Brain microvascular endothelial cell (primary cell): ENCODE results near the gene CGB1.
"Not testable (repeated sequence)": the region's sequence is repeated elsewhere in the genome, so short reads cannot be mapped to it uniquely, and the experiment has no call there.

Source experiments
- DNase-seq: peaks from one replicate; pipeline ENCODE4 v3.0.0-alpha.2; 2020
- H3K27ac ChIP-seq: fragments of 250-450 bp; sonication (Bioruptor Pico); 2 replicates; pipeline ENCODE4 v1.5.1; 2020; ENCODE audit warnings: mild to moderate bottlenecking, moderate library complexity
- H3K27me3 ChIP-seq: fragments of 250-450 bp; sonication (Bioruptor Pico); replicated peaks from 2 replicates; pipeline ENCODE4 v1.5.1; 2020; ENCODE audit warnings: mild to moderate bottlenecking
- H3K36me3 ChIP-seq: fragments of 250-450 bp; sonication (Bioruptor Pico); replicated peaks from 2 replicates; pipeline ENCODE4 v1.5.1; 2020; ENCODE audit warnings: mild to moderate bottlenecking
- H3K4me3 ChIP-seq: 2 replicates; pipeline ENCODE4 v1.5.1; 2011; ENCODE audit warnings: low read depth, mild to moderate bottlenecking, control low read depth, low read length, moderate library complexity
- in situ Hi-C: cut with HindIII; loops from 2 replicates; pipeline ENCODE4 v1.10.0; 2017; ENCODE audit warnings: low sequenced_read_pairs, low pct_ligation_motif_present
- TF ChIP-seq, protein P1 (sequence below): IDR thresholded peaks from 2 replicates; pipeline ENCODE4 v1.5.1; 2011; ENCODE audit warnings: low read depth, mild to moderate bottlenecking, moderate library complexity, low read length, control low read depth, inconsistent platforms; ENCODE audit errors: missing control alignments

CGB1 gene

DNA sequence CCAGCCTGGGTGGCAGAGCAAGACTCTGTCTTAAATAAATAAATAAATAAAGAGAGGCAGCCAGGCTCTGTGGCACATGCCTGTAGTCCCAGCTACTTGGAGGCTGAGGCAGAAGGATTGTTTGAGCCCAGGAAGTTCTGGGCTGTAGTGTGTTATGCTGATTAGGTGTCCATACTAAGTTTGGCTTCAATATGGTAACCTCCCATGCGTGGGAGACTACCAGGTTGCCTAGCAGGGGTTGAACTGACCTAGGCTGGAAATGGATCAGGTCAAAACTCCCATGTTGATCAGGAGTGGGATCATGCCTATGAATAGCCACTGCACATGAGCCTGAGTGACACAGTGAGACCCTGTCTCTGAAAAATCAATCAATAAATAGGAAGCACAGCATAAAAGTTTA lies 44.6 kb upstream of the CGB1 start:
- peaks cover under 1% of the 10 kb centered on the region for H3K36me3 ChIP-seq
- TF ChIP-seq, protein P1, sequence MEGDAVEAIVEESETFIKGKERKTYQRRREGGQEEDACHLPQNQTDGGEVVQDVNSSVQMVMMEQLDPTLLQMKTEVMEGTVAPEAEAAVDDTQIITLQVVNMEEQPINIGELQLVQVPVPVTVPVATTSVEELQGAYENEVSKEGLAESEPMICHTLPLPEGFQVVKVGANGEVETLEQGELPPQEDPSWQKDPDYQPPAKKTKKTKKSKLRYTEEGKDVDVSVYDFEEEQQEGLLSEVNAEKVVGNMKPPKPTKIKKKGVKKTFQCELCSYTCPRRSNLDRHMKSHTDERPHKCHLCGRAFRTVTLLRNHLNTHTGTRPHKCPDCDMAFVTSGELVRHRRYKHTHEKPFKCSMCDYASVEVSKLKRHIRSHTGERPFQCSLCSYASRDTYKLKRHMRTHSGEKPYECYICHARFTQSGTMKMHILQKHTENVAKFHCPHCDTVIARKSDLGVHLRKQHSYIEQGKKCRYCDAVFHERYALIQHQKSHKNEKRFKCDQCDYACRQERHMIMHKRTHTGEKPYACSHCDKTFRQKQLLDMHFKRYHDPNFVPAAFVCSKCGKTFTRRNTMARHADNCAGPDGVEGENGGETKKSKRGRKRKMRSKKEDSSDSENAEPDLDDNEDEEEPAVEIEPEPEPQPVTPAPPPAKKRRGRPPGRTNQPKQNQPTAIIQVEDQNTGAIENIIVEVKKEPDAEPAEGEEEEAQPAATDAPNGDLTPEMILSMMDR = no peak
- no peak overlapping the region for H3K27ac ChIP-seq
- DNase-seq = no peak
- in situ Hi-C loops = no loop called here
- H3K4me3 ChIP-seq = no peak overlapping the region
- H3K27me3 ChIP-seq = no peaks in the 10 kb centered on the region

DNA sequence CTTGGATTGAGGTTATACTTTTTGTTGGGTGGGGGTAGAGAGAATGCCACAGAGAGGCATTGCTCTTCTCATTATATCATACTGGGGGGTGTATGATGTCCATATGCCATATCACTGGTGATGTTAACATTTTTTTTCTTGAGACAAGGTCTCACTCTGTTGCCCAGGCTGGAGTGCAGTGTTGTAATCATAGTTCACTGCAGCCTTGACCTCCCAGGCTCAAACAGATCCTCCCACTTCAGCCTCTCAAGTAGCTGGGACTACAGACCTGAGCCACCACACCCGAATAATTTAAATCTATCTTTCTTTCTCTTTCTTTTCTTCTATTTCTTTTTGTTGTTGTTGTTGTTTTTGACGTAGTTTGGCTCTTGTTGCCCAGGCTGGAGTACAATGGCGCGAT lies 43.7 kb upstream of the CGB1 start:
- Histone ChIP-seq H3K27ac (no peak overlapping the region), H3K27me3 (no peaks in the 10 kb centered on the region)

DNA sequence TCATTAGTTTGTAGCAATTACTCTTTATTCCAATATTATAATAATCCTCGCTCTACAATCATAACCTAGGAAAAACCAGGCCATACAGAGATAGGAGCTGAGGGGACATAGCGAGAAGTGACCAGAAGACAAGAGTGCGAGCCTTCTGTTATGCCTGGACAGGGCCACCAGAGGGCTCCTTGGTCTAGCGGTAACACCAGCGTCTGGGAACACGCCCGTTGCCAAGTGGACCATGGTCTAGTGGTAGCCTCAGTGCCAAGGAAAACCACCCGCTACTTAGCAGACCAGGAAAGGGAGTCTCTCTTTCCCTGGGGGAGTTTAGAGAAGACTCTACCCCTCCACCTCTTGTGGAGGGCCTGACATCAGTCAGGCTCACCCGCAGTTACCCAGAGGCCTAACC lies 38.2 kb upstream of the CGB1 start:
- H3K27me3 ChIP-seq = peaks cover 12% of the 10 kb centered on the region
- TF ChIP-seq, protein P1 = peak; percentile 69
- H3K4me3 ChIP-seq, H3K36me3 ChIP-seq, H3K27ac ChIP-seq, in situ Hi-C loops: not testable (repeated sequence)
- DNase-seq = peak; percentile 65

More for the DNA sequence above, 43.7 kb upstream of the CGB1 start:
- TF ChIP-seq, protein P1 = no peak
- no peak overlapping the region for H3K4me3 ChIP-seq
- DNase-seq = no peak
- H3K36me3 ChIP-seq = no peaks in the 10 kb centered on the region
- in situ Hi-C loops = no loop called here

DNA sequence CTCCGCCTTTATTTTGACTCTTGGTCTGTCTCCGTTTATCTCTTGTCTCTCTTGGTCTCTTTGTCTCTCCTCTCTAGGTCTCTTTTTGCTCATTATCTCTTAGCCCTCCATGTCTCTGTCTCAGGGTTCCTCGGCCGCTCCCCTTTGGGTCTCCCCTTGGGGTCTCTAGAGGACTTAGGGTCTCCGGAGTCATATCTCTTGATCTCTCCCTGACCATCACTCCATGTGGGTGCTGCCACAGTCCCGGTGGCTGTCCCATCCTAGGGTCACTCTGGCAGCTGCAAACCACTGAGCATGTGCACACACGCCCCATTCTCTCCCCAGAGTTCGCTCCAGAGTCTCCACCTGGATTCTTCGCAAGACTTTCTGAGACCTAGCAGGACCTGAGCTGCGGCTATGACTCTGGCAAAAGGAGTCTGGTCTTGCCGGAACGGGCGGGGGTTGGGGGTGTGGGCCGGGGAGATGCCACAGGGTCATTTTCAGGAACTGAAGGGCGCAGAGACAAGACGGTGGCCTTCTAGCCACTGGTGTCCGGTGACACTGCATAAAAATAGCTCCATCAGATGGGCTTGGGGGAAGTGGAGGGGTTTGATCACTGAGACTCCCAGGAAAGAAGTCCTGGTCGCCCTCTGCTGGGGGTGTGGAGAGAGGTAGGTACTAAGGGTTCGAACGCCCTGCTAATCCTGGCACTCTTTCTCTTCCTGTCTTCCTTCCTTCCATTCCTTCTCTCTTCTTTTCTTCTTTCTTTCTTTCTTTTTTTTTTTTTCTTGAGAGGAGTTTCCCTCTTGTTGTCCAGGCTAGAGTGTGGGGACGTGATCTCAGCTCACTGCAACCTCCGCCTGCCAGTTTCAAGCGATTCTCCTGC lies 37.1 kb upstream of the CGB1 start:
- H3K27me3 ChIP-seq = peaks cover 12% of the 10 kb centered on the region
- in situ Hi-C loops = no loop called here

DNA sequence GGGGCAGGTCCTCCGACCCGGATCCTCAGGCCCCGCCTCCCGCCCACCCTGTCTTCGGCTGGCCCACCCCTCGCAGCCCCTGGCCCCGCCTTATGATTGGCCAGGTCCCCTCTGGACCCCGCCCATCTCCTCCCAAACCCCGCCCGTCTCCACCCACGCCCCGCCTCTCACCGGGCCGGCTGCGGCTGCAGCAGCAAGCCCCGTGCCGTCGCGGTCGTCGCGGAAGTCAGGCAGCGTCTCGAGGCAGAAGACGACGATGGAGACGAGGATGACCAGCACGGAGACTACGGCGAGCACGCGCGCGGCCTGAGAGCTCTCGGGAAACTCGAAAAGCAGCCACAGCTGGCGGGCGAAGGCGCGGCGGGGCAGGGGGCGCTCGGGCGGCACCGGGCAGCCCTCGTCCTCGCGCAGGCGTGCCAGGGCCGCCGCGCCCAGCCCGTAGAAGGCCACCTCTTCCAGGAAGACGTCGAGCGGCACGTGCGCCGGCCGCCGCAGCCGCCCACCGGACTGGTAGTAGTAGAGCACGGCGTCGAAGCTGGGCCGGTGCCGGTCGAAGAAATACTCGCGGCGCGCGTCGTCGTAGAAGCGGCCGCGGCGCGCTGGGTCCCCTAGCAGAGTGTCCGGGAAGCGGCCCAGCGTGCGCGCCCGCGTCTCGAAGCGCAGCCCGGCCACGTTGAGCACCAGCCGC lies 35.3 kb upstream of the CGB1 start:
- DNase-seq = no peak
- TF ChIP-seq, protein P1 = no peak
- Histone ChIP-seq H3K36me3 (no peaks in the 10 kb centered on the region), H3K27ac (no peak overlapping the region), H3K4me3 (no peak overlapping the region), H3K27me3 (peaks cover 12% of the 10 kb centered on the region)
- in situ Hi-C loops = no loop called here

More for the DNA sequence above, 37.1 kb upstream of the CGB1 start:
- Histone ChIP-seq H3K27ac (no peak overlapping the region), H3K4me3 (no peak overlapping the region), H3K36me3 (no peaks in the 10 kb centered on the region)
- TF ChIP-seq, protein P1 = peak; percentile 65
- DNase-seq = no peak
